A673 (cell line): ENCODE measurements around the gene FRMD5. TPM values are rescaled to one million over a fixed set of nuclear protein-coding genes. Genes with fewer than 3 reads are reported as not detected.

ENCODE experiments used
- BruUV-seq: library from RNA; stranded (reverse); fragments of 400-500 nt; replicated peaks from 2 replicates; lab custom pipeline; 2021; lab: Mats Ljungman, UMichigan
- CTCF ChIA-PET: fragments of 300-600 bp; sonication (Branson Sonifier 250); formaldehyde crosslinking; loops from one replicate; lab custom pipeline; 2022; ENCODE audit warnings: antibody characterized with exemption; lab: Charles Lee
- POLR2A ChIA-PET: fragments of 300-600 bp; sonication (Branson Sonifier 250); formaldehyde crosslinking; loops from one replicate; lab custom pipeline; 2022; ENCODE audit warnings: antibody characterized with exemption; ENCODE audit not compliant: low non-redundant PET; lab: Charles Lee
- DNase-seq: peaks from one replicate; pipeline ENCODE4 v3.0.0-alpha.2; 2015; ENCODE audit warnings: low spot score
- H3K27ac ChIP-seq: fragments of 200-600 bp; sonication (generic); 2 replicates; pipeline ENCODE4 v1.5.1; 2016; ENCODE audit warnings: mixed run types, low read depth, mild to moderate bottlenecking, mixed read lengths, antibody characterized with exemption, low read length; ENCODE audit not compliant: poor library complexity, severe bottlenecking
- H3K27me3 ChIP-seq: fragments of 200-600 bp; sonication (generic); replicated peaks from 2 replicates; pipeline ENCODE4 v1.6.1; 2017; ENCODE audit warnings: mixed run types, low read depth, mild to moderate bottlenecking, mixed read lengths, antibody characterized with exemption, low read length; ENCODE audit not compliant: insufficient read depth, poor library complexity
- H3K36me3 ChIP-seq: fragments of 200-600 bp; sonication (generic); 2 replicates; pipeline ENCODE4 v1.6.1; 2016; ENCODE audit warnings: mixed run types, mild to moderate bottlenecking, mixed read lengths, antibody characterized with exemption, low read length; ENCODE audit not compliant: insufficient read depth, poor library complexity, severe bottlenecking
- H3K4me1 ChIP-seq: fragments of 200-600 bp; sonication (generic); 2 replicates; pipeline ENCODE4 v1.6.1; 2017; ENCODE audit warnings: mixed run types, mild to moderate bottlenecking, mixed read lengths, antibody characterized with exemption, low read length; ENCODE audit not compliant: insufficient read depth, poor library complexity, severe bottlenecking
- H3K4me3 ChIP-seq: fragments of 200-600 bp; sonication (generic); 2 replicates; pipeline ENCODE4 v1.5.1; 2016; ENCODE audit warnings: low read depth, mixed run types, mild to moderate bottlenecking, mixed read lengths, low read length; ENCODE audit not compliant: poor library complexity, severe bottlenecking
- H3K9me3 ChIP-seq: fragments of 200-600 bp; sonication (generic); 2 replicates; pipeline ENCODE4 v1.6.1; 2016; ENCODE audit warnings: mixed run types, low read depth, mild to moderate bottlenecking, mixed read lengths, antibody characterized with exemption, low read length; ENCODE audit not compliant: poor library complexity, severe bottlenecking
- CTCF ChIP-seq: fragments of 300-800, 200-600 bp; sonication (generic); conservative IDR thresholded peaks from 2 replicates; pipeline ENCODE4 v1.5.1; 2017; ENCODE audit warnings: low read depth, mild to moderate bottlenecking, antibody characterized with exemption, low read length, moderate library complexity, mixed read lengths
- EZH2 ChIP-seq: fragments of 200-600 bp; sonication (generic); IDR thresholded peaks from 2 replicates; pipeline ENCODE4 v1.6.1; 2017; ENCODE audit warnings: borderline replicate concordance, low read depth, mild to moderate bottlenecking, mixed read lengths, antibody characterized with exemption, low read length; ENCODE audit not compliant: poor library complexity, severe bottlenecking
- intact Hi-C: fragments of 100-400 bp; cut with micrococcal nuclease; formaldehyde crosslinking; loops from one replicate; pipeline ENCODE4 v1.10.0; 2022; ENCODE audit not compliant: unreplicated experiment
- total RNA-seq: library from RNA; stranded (reverse); gene quantifications from 2 replicates; pipeline ENCODE4 v1.2.3, GENCODE V29; 2021

FRMD5 gene
- total RNA-seq, 1 experiment from 2014 or later: 2.6 TPM

DNA sequence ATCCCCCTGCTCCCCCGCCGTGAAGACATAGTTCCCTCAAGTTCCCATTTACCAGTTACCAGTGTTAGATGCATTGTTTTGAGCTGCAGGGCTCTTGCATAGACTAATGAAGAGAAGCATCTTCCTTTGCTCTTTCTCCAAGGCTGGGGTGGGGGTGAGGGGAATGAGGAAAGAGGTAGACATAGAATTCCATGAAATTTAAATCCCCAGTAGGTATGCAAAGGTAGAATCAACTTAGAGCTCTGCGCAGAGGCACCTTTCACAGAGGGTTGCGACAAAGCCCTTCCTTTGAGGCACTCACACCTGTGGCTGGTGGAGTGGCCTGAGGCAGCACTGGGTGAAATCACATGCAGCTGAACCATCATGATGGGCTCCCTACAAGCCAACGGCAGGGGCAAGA lies 266.9 kb downstream of the FRMD5 start:
- H3K36me3 ChIP-seq: no peaks in the 10 kb centered on the region
- TF ChIP-seq EZH2 (no peak), CTCF (no peak)
- DNase-seq: no peak
- H3K27ac ChIP-seq: no peak overlapping the region
- no TSS peak for BruUV-seq
- H3K4me3 ChIP-seq: no peak overlapping the region
- no peaks in the 10 kb centered on the region for H3K27me3 ChIP-seq
- no peaks in the 10 kb centered on the region for H3K9me3 ChIP-seq
- POLR2A ChIA-PET: interaction anchor here (0.6 kb wide), 1 partner anchor 618 kb away, joined by 6 read pairs; no protein-coding TSS in a partner anchor
- CTCF ChIA-PET: no interaction called here
- intact Hi-C loops: no loop called here
- peaks cover 8% of the 10 kb centered on the region for H3K4me1 ChIP-seq

DNA sequence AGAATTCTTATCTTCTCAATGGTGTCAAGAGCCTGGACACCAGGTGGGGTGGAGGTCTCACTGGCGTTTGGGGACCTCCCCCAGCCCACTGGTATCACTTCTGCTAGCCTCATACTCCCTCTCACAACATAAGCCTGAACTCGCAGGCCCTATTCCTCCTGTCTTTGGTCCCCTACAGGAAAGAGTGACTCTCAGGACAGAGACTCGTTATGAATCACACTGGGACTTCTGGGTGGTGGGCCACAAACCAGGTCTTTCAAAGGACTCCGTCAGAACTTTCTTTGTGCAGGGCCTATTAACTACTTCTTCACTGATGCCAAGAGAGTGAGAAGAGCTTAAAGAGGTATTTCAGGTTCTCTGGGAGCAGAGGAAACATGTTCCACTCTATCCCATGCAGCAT lies 267.9 kb downstream of the FRMD5 start:
- Histone ChIP-seq H3K36me3 (no peaks in the 10 kb centered on the region), H3K9me3 (no peaks in the 10 kb centered on the region), H3K27me3 (no peaks in the 10 kb centered on the region), H3K4me3 (no peak overlapping the region), H3K4me1 (peaks cover 8% of the 10 kb centered on the region), H3K27ac (no peak overlapping the region)
- no peak for DNase-seq
- CTCF ChIA-PET: no interaction called here
- no TSS peak for BruUV-seq
- intact Hi-C loops: no loop called here
- TF ChIP-seq CTCF (no peak), EZH2 (no peak)
- POLR2A ChIA-PET: no interaction called here

DNA sequence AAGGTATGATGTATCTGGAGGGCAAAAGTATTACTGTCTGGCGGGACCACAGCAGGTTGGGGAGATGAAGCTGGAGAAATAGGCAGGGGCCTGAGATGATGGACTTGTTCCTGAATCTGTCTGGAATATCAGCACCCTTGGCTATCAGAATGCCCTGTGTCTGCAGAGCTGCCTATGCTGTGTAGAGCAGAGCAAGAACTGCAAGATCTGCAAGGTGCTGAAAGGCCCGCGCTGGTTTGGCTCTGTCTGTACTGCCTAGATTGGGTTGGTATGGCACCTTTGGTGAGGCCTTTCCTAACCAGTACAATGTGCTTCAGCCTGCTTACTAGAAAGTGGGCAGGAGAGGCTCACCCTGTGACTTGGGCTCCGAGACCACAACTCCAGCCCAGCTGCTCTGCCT lies 271.5 kb downstream of the FRMD5 start:
- no peaks in the 10 kb centered on the region for H3K36me3 ChIP-seq
- H3K4me1 ChIP-seq: peaks cover 11% of the 10 kb centered on the region
- BruUV-seq: no TSS peak
- ChIA-PET CTCF (no interaction called here), POLR2A (interaction anchor here (0.7 kb wide), 1 partner anchor 122 kb away, joined by 3 read pairs; no protein-coding TSS in a partner anchor)
- no peaks in the 10 kb centered on the region for H3K27me3 ChIP-seq
- no peaks in the 10 kb centered on the region for H3K9me3 ChIP-seq
- no peak overlapping the region for H3K4me3 ChIP-seq
- DNase-seq: no peak
- H3K27ac ChIP-seq: no peak overlapping the region
- intact Hi-C loops: no loop called here
- no peak for TF ChIP-seq EZH2
- no peak for TF ChIP-seq CTCF
